Measurements from ENCODE around the gene HCAR3.

- no peak for TF ChIP-seq SMC3 (IDR thresholded peaks at IDR 0.05; ENCODE audit: low read length)
- TF ChIP-seq TP53 (CRISPR knock-in tag; conservative IDR thresholded peaks at IDR 0.05), result no peak
- TF ChIP-seq TRAFD1 (CRISPR knock-in tag; IDR thresholded peaks at IDR 0.05; ENCODE audit: borderline replicate concordance), result no peak
- TF ChIP-seq TAF1 (CRISPR knock-in tag; IDR thresholded peaks at IDR 0.05), result no peak
- TF ChIP-seq MLX (CRISPR knock-in tag; IDR thresholded peaks at IDR 0.05), result no peak
Measured at GRCh38 chr12:122740351-122740750, 23.7 kb upstream of the HCAR3 start.
